ENCODE results near the gene SSPN. TPM values are rescaled to one million over a fixed set of nuclear protein-coding genes. Genes with fewer than 3 reads are reported as not detected.
A peak's percentile ranks its signal among the peaks of the same experiment; 100 is the strongest.
"Not testable (repeated sequence)": the region's sequence is repeated elsewhere in the genome, so short reads cannot be mapped to it uniquely, and the experiment has no call there.

The SSPN gene
- total RNA-seq, 1 donor from 2014 or later, result 38.5 TPM

GRCh38 chr12:26229910-26230309 is 34.5 kb downstream of the SSPN start:
- DNase-seq (ENCODE audit: low spot score), result no peak

- DNase-seq (ENCODE audit: low spot score), result no peak
Measured at GRCh38 chr12:26231470-26231869, 36.1 kb downstream of the SSPN start.

GRCh38 chr12:26231921-26232320 is 36.5 kb downstream of the SSPN start:
- no peak for DNase-seq (ENCODE audit: low spot score)

- DNase-seq (ENCODE audit: low spot score), result no peak
Measured at GRCh38 chr12:26233631-26234030, 38.3 kb downstream of the SSPN start.

GRCh38 chr12:26235465-26235864 is 40.1 kb downstream of the SSPN start:
- not testable (repeated sequence) for DNase-seq (ENCODE audit: low spot score)

GRCh38 chr12:26238341-26239121 is 43.2 kb downstream of the SSPN start:
- DNase-seq (ENCODE audit: low spot score), result no peak

- DNase-seq (ENCODE audit: low spot score), result peak; percentile 64
Measured at GRCh38 chr12:26239122-26239851, 43.9 kb downstream of the SSPN start.

GRCh38 chr12:26239852-26240815 is 44.8 kb downstream of the SSPN start:
- DNase-seq (ENCODE audit: low spot score), result no peak

GRCh38 chr12:26241080-26241479 is 45.7 kb downstream of the SSPN start:
- DNase-seq (ENCODE audit: low spot score), result no peak

GRCh38 chr12:26242683-26243082 is 47.3 kb downstream of the SSPN start:
- DNase-seq (ENCODE audit: low spot score), result no peak

- no peak for DNase-seq (ENCODE audit: low spot score)
Measured at GRCh38 chr12:26244503-26244902, 49.1 kb downstream of the SSPN start.

- DNase-seq (ENCODE audit: low spot score), result no peak
Measured at GRCh38 chr12:26245175-26245942, 50.0 kb downstream of the SSPN start.

GRCh38 chr12:26246483-26247164 is 51.3 kb downstream of the SSPN start:
- DNase-seq (ENCODE audit: low spot score), result peak; percentile 84

- DNase-seq (ENCODE audit: low spot score), result no peak
Measured at GRCh38 chr12:26247873-26248272, 52.5 kb downstream of the SSPN start.

GRCh38 chr12:26250801-26251200 is 55.4 kb downstream of the SSPN start:
- no peak for DNase-seq (ENCODE audit: low spot score)

- no peak for DNase-seq (ENCODE audit: low spot score)
Measured at GRCh38 chr12:26251600-26251999, 56.2 kb downstream of the SSPN start.

- no peak for DNase-seq (ENCODE audit: low spot score)
Measured at GRCh38 chr12:26252946-26253345, 57.6 kb downstream of the SSPN start.

GRCh38 chr12:26255893-26256645 is 60.7 kb downstream of the SSPN start:
- DNase-seq (ENCODE audit: low spot score), result no peak

- DNase-seq (ENCODE audit: low spot score), result no peak
Measured at GRCh38 chr12:26264215-26264838, 69.0 kb downstream of the SSPN start.
